Camera-type eye (tissue), 1 donor: ENCODE results near the gene CHCHD2. TPM values are rescaled to one million over a fixed set of nuclear protein-coding genes. Genes with fewer than 3 reads are reported as not detected.

Experiments
- total RNA-seq: library from RNA; depleted of rRNA; stranded (reverse); fragments of >200 nt; gene quantifications from one replicate; pipeline ENCODE4 v1.2.3, GENCODE V29; 2014

CHCHD2 gene
- total RNA-seq, result 166 TPM

GRCh38 chr7:56106108-56107073, at the start of gene CHCHD2:
TSS of gene CHCHD2 (minus strand) at chr7:56106476. CDS start at chr7:56106413, 63 bp downstream.

GRCh38 chr7:56115852-56116538, 9.7 kb upstream of the CHCHD2 start, which contains the start of gene NUPR2:
TSS of gene NUPR2 (minus strand) at chr7:56116417. CDS start at chr7:56116314, 103 bp downstream.

GRCh38 chr7:56092789-56093531, 13.3 kb downstream of the CHCHD2 start, which contains the start of gene PHKG1:
TSS of gene PHKG1 (minus strand) at chr7:56092952. CDS start at chr7:56088941, 4,011 bp downstream.

GRCh38 chr7:56063882-56064625, 42.2 kb downstream of the CHCHD2 start, which contains the start of gene SUMF2:
TSS of gene SUMF2 (plus strand) at chr7:56064286. CDS start at chr7:56064312, 26 bp downstream.

Other genes with a start within 250 kb of the CHCHD2 start
- not detected for gene SEPTIN14, start 243.7 kb downstream of the CHCHD2 start, total RNA-seq
- gene ZNF713, start 219.0 kb downstream of the CHCHD2 start, total RNA-seq, result 38.8 TPM
- gene MRPS17, start 154.6 kb downstream of the CHCHD2 start, total RNA-seq, result 8.9 TPM
- gene NIPSNAP2, start 141.9 kb downstream of the CHCHD2 start, total RNA-seq, result 78.8 TPM
- gene PSPH, start 55.0 kb downstream of the CHCHD2 start, total RNA-seq, result 31.1 TPM
- gene CCT6A, start 54.7 kb downstream of the CHCHD2 start, total RNA-seq, result 117 TPM
- 68.6 TPM for gene SUMF2, start 42.2 kb downstream of the CHCHD2 start, total RNA-seq
- gene PHKG1, start 13.5 kb downstream of the CHCHD2 start, total RNA-seq, result 4.7 TPM
- gene NUPR2, start 9.9 kb upstream of the CHCHD2 start, total RNA-seq, result not detected